ENCODE measurements around the gene ERLEC1.

The ERLEC1 gene

DNA sequence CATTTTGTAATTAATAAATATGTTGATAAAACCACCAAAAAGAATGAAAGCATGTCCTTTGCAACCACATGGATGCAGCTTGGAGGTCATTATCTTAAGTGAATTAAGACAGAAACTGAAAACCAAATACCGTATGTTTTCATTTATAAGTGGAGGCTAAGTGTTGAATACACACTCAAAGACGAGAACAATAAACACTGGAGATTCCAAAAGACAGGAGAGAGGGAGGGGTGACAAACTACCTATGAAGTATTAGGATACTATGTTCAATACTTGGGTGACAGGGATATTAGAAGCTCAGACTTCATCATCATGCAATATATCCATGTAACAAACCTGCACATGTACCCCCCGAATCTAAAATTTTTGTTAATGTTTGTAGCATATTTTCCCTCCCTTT lies 7.0 kb downstream of the ERLEC1 start:
- TF ChIP-seq TCF4 (CRISPR knock-in tag; IDR thresholded peaks at IDR 0.05; ENCODE audit: borderline replicate concordance) (no peak), ZNF70 (CRISPR knock-in tag; IDR thresholded peaks at IDR 0.05) (no peak), CSDC2 (CRISPR knock-in tag; IDR thresholded peaks at IDR 0.05) (no peak), BACH2 (CRISPR knock-in tag; IDR thresholded peaks at IDR 0.05; ENCODE audit: borderline replicate concordance) (no peak), PATZ1 (CRISPR knock-in tag; IDR thresholded peaks at IDR 0.05; ENCODE audit: borderline replicate concordance) (no peak), SNAI2 (CRISPR knock-in tag; IDR thresholded peaks at IDR 0.05) (no peak), ZNF565 (CRISPR knock-in tag; conservative IDR thresholded peaks at IDR 0.05; ENCODE audit: low read depth) (no peak), ESRRG (CRISPR knock-in tag; IDR thresholded peaks at IDR 0.05) (no peak), ZFP3 (CRISPR knock-in tag; IDR thresholded peaks at IDR 0.05) (no peak)
- TF ChIP-seq, protein P1, sequence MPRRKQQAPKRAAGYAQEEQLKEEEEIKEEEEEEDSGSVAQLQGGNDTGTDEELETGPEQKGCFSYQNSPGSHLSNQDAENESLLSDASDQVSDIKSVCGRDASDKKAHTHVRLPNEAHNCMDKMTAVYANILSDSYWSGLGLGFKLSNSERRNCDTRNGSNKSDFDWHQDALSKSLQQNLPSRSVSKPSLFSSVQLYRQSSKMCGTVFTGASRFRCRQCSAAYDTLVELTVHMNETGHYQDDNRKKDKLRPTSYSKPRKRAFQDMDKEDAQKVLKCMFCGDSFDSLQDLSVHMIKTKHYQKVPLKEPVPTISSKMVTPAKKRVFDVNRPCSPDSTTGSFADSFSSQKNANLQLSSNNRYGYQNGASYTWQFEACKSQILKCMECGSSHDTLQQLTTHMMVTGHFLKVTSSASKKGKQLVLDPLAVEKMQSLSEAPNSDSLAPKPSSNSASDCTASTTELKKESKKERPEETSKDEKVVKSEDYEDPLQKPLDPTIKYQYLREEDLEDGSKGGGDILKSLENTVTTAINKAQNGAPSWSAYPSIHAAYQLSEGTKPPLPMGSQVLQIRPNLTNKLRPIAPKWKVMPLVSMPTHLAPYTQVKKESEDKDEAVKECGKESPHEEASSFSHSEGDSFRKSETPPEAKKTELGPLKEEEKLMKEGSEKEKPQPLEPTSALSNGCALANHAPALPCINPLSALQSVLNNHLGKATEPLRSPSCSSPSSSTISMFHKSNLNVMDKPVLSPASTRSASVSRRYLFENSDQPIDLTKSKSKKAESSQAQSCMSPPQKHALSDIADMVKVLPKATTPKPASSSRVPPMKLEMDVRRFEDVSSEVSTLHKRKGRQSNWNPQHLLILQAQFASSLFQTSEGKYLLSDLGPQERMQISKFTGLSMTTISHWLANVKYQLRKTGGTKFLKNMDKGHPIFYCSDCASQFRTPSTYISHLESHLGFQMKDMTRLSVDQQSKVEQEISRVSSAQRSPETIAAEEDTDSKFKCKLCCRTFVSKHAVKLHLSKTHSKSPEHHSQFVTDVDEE (CRISPR knock-in tag; IDR thresholded peaks at IDR 0.05): no peak
- TF ChIP-seq, protein P2, sequence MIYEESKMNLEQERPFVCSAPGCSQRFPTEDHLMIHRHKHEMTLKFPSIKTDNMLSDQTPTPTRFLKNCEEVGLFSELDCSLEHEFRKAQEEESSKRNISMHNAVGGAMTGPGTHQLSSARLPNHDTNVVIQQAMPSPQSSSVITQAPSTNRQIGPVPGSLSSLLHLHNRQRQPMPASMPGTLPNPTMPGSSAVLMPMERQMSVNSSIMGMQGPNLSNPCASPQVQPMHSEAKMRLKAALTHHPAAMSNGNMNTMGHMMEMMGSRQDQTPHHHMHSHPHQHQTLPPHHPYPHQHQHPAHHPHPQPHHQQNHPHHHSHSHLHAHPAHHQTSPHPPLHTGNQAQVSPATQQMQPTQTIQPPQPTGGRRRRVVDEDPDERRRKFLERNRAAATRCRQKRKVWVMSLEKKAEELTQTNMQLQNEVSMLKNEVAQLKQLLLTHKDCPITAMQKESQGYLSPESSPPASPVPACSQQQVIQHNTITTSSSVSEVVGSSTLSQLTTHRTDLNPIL (CRISPR knock-in tag; IDR thresholded peaks at IDR 0.05; ENCODE audit: low read depth): no peak
- TF ChIP-seq, protein P3, sequence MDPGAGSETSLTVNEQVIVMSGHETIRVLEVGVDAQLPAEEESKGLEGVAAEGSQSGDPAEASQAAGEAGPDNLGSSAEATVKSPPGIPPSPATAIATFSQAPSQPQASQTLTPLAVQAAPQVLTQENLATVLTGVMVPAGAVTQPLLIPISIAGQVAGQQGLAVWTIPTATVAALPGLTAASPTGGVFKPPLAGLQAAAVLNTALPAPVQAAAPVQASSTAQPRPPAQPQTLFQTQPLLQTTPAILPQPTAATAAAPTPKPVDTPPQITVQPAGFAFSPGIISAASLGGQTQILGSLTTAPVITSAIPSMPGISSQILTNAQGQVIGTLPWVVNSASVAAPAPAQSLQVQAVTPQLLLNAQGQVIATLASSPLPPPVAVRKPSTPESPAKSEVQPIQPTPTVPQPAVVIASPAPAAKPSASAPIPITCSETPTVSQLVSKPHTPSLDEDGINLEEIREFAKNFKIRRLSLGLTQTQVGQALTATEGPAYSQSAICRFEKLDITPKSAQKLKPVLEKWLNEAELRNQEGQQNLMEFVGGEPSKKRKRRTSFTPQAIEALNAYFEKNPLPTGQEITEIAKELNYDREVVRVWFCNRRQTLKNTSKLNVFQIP (CRISPR knock-in tag; IDR thresholded peaks at IDR 0.05; ENCODE audit: borderline replicate concordance, low read depth): no peak
- ATAC-seq: no peak

DNA sequence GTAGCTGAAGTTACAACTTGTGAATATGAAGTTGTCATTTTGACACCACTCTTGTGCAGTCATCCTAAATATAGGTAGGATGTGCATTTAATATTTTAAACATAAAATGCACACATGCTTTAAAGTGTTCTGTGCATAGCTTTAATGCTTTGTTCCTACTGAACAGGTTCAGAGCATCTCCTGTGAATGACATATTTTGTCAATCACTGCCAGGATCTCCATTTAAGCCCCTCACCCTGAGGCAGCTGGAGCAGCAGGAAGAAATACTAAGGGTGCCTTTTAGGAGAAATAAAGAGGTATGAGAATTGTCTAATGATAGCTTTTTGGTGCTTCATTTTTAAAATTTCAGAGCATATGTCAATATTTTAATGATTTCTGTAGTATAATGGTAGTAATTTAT lies 14.7 kb downstream of the ERLEC1 start:
- ATAC-seq: no peak
- TF ChIP-seq ISL1 (CRISPR knock-in tag; IDR thresholded peaks at IDR 0.05) (no peak), ESRRG (CRISPR knock-in tag; IDR thresholded peaks at IDR 0.05) (no peak), ZFP30 (CRISPR knock-in tag; IDR thresholded peaks at IDR 0.05) (no peak), TOX (CRISPR knock-in tag; IDR thresholded peaks at IDR 0.05; ENCODE audit: borderline replicate concordance) (no peak), OSR1 (CRISPR knock-in tag; IDR thresholded peaks at IDR 0.05) (no peak), ARNTL (CRISPR knock-in tag; IDR thresholded peaks at IDR 0.05; ENCODE audit: borderline replicate concordance, low read depth) (no peak), PPARA (CRISPR knock-in tag; IDR thresholded peaks at IDR 0.05; ENCODE audit: borderline replicate concordance) (no peak), ZNF565 (CRISPR knock-in tag; conservative IDR thresholded peaks at IDR 0.05; ENCODE audit: low read depth) (no peak), RARB (CRISPR knock-in tag; IDR thresholded peaks at IDR 0.05) (no peak), PATZ1 (CRISPR knock-in tag; IDR thresholded peaks at IDR 0.05; ENCODE audit: borderline replicate concordance) (no peak), BACH2 (CRISPR knock-in tag; IDR thresholded peaks at IDR 0.05; ENCODE audit: borderline replicate concordance) (no peak), ZNF70 (CRISPR knock-in tag; IDR thresholded peaks at IDR 0.05) (no peak), ZC3H10 (CRISPR knock-in tag; IDR thresholded peaks at IDR 0.05) (no peak), ZNF8 (CRISPR knock-in tag; IDR thresholded peaks at IDR 0.05) (no peak), ZFP3 (CRISPR knock-in tag; IDR thresholded peaks at IDR 0.05) (no peak), SNAI2 (CRISPR knock-in tag; IDR thresholded peaks at IDR 0.05) (no peak)
- TF ChIP-seq, protein P2 (CRISPR knock-in tag; IDR thresholded peaks at IDR 0.05; ENCODE audit: low read depth): no peak
- TF ChIP-seq, protein P4, sequence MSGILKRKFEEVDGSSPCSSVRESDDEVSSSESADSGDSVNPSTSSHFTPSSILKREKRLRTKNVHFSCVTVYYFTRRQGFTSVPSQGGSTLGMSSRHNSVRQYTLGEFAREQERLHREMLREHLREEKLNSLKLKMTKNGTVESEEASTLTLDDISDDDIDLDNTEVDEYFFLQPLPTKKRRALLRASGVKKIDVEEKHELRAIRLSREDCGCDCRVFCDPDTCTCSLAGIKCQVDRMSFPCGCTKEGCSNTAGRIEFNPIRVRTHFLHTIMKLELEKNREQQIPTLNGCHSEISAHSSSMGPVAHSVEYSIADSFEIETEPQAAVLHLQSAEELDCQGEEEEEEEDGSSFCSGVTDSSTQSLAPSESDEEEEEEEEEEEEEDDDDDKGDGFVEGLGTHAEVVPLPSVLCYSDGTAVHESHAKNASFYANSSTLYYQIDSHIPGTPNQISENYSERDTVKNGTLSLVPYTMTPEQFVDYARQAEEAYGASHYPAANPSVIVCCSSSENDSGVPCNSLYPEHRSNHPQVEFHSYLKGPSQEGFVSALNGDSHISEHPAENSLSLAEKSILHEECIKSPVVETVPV (CRISPR knock-in tag; IDR thresholded peaks at IDR 0.05): no peak
- TF ChIP-seq, protein P1 (CRISPR knock-in tag; IDR thresholded peaks at IDR 0.05): no peak
